ENCODE results near the gene GPA33.

DNA sequence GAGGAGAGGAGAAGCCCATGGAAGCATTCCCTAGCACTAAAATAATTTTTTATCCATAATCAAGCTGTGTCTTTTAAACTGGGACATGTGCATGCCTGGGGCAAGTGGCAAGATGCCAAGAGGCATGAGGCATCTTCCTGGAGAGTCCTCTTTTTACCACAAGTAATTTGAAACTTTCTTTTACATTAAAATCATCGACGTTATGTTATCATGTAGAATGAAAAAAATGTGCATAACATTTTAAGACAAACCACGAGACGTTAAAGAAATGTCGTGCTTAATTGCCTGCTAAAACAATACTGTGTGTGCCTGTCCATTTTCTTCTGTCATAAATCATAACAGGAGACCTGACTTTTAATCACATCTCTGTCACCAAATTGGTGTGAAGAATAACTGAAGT, 5.2 kb upstream of the GPA33 start:
- TF ChIP-seq, protein P1, sequence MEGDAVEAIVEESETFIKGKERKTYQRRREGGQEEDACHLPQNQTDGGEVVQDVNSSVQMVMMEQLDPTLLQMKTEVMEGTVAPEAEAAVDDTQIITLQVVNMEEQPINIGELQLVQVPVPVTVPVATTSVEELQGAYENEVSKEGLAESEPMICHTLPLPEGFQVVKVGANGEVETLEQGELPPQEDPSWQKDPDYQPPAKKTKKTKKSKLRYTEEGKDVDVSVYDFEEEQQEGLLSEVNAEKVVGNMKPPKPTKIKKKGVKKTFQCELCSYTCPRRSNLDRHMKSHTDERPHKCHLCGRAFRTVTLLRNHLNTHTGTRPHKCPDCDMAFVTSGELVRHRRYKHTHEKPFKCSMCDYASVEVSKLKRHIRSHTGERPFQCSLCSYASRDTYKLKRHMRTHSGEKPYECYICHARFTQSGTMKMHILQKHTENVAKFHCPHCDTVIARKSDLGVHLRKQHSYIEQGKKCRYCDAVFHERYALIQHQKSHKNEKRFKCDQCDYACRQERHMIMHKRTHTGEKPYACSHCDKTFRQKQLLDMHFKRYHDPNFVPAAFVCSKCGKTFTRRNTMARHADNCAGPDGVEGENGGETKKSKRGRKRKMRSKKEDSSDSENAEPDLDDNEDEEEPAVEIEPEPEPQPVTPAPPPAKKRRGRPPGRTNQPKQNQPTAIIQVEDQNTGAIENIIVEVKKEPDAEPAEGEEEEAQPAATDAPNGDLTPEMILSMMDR (IDR thresholded peaks at IDR 0.05), result no peak
- no peak for TF ChIP-seq POLR2A (IDR thresholded peaks at IDR 0.05)
